Kidney (tissue), 14 donors: ENCODE results near the gene RELT. TPM values are rescaled to one million over a fixed set of nuclear protein-coding genes. Genes with fewer than 3 reads are reported as not detected.

ENCODE experiments used
- DNase-seq, 5 donors: peaks; one replicate each; pipeline ENCODE4 v3.0.0-alpha.2; 2013 to 2020
- FAIRE-seq: peaks from 2 replicates; lab custom pipeline; 2012; peaks lifted over from hg19 to GRCh38; lab: Jason Lieb, UNC
- H3K27ac ChIP-seq, 2 donors: one replicate each; pipeline ENCODE4 v1.7.0; 2013; ENCODE audit warnings: low read depth in 2 of 2, low read length in 2 of 2, inconsistent platforms in 1 of 2
- H3K27me3 ChIP-seq: one replicate; pipeline ENCODE4 v1.7.1; 2013; ENCODE audit warnings: low read length, inconsistent platforms; ENCODE audit not compliant: control insufficient read depth, insufficient read depth
- H3K36me3 ChIP-seq, 3 donors: one replicate each; pipeline versions ENCODE4 v1.7.0 to v1.7.1; 2013; ENCODE audit warnings: low read length in 3 of 3, control low read depth in 1 of 3, inconsistent platforms in 1 of 3; ENCODE audit not compliant: insufficient read depth in 3 of 3, control insufficient read depth in 2 of 3
- H3K4me1 ChIP-seq, 3 donors: one replicate each; pipeline versions ENCODE4 v1.7.0 to v1.7.1; 2013; ENCODE audit warnings: low read length in 3 of 3, inconsistent platforms in 1 of 3, low read depth in 1 of 3; ENCODE audit not compliant: control insufficient read depth in 2 of 3, insufficient read depth in 2 of 3
- H3K4me3 ChIP-seq, 3 donors: one replicate each; pipeline versions ENCODE4 v1.7.0 to v1.8.1; 2013; ENCODE audit warnings: low read length in 3 of 3, control low read depth in 1 of 3, inconsistent platforms in 1 of 3
- H3K9ac ChIP-seq, 3 donors: one replicate each; pipeline versions ENCODE4 v1.7.0 to v1.7.1; 2013; ENCODE audit warnings: low read length in 3 of 3, control low read depth in 1 of 3, inconsistent platforms in 1 of 3
- H3K9me3 ChIP-seq, 3 donors: one replicate each; pipeline versions ENCODE4 v1.7.0 to v1.7.1; 2013; ENCODE audit warnings: low read length in 3 of 3, control low read depth in 1 of 3, inconsistent platforms in 1 of 3; ENCODE audit not compliant: control insufficient read depth in 2 of 3, insufficient read depth in 1 of 3
- CTCF ChIP-seq: IDR thresholded peaks from 3 replicates; pipeline ENCODE4 v1.5.1; 2012; ENCODE audit warnings: mild to moderate bottlenecking, moderate library complexity, borderline replicate concordance; ENCODE audit not compliant: insufficient read depth; ENCODE audit errors: extremely low read depth
- intact Hi-C: fragments of 100-400 bp; cut with DNase I; formaldehyde crosslinking; loops from one replicate; pipeline ENCODE4 v1.11.1; 2022
- polyA plus RNA-seq: library from polyadenylated mRNA; stranded (reverse); fragments of 350-450 nt; fragmentation: Illumina TruSeq; extraction: RNeasy Lipid Tissue Mini Kit (QIAGEN cat#74804); gene quantifications from one replicate; pipeline ENCODE4 v1.2.3, GENCODE V29; 2014; ENCODE audit warnings: low read depth, low replicate concordance; ENCODE audit not compliant: insufficient read depth
- total RNA-seq: library from RNA; stranded (reverse); fragmentation: NEBNext Ultra II Directional; extraction: Animal tissue kit (Norgen Biotek cat#: 25700); gene quantifications from one replicate; pipeline ENCODE4 v1.2.1, GENCODE V29; 2021
- donor health status: control.
- donor health status: control.
- donor health status: control.
- donor health status: control.
- donor health status: control.
- donor health status: DM: yes; HTN: yes; CAD: no.
- donor health status: Normal renal cell carcinoma (clear cell type).

The RELT gene
- total and polyA plus RNA-seq, 2 donors from 2014 or later: 1.0 to 8.7 TPM

GRCh38 chr11:73366265-73366610 is 10.0 kb upstream of the RELT start:
- no peak overlapping the region for H3K27ac ChIP-seq
- no peak for TF ChIP-seq CTCF
- no peaks in the 10 kb centered on the region for H3K27me3 ChIP-seq
- H3K9ac ChIP-seq: no peak overlapping the region
- H3K36me3 ChIP-seq: peaks cover 2 to 44% (median 30%) of the 10 kb centered on the region in 3 donors
- DNase-seq (no peak), FAIRE-seq (no peak)
- H3K4me1 ChIP-seq: no peaks in the 10 kb centered on the region
- no peak overlapping the region for H3K4me3 ChIP-seq
- intact Hi-C loops: no loop called here
- no peaks in the 10 kb centered on the region for H3K9me3 ChIP-seq

- DNase-seq: no peak
- Histone ChIP-seq H3K4me3 (no peak overlapping the region), H3K9ac (no peak overlapping the region), H3K27me3 (no peaks in the 10 kb centered on the region), H3K36me3 (peaks cover 0 to 38% (median 29%) of the 10 kb centered on the region in 3 donors), H3K27ac (peak overlapping the region in 1 of 2 donors; percentile 32), H3K4me1 (no peaks in the 10 kb centered on the region), H3K9me3 (no peaks in the 10 kb centered on the region)
- intact Hi-C loops: no loop called here
- no peak for FAIRE-seq
- TF ChIP-seq CTCF: no peak
These were observed 9.2 kb upstream of the RELT start for GRCh38 chr11:73366953-73367352.

GRCh38 chr11:73367482-73368024 is 8.6 kb upstream of the RELT start:
- Histone ChIP-seq H3K27ac (peak overlapping the region in 1 of 2 donors; percentile 32), H3K9me3 (no peaks in the 10 kb centered on the region), H3K4me3 (no peak overlapping the region), H3K27me3 (no peaks in the 10 kb centered on the region), H3K9ac (no peak overlapping the region), H3K4me1 (no peaks in the 10 kb centered on the region), H3K36me3 (peaks cover 0 to 36% (median 28%) of the 10 kb centered on the region in 3 donors)
- no peak for DNase-seq
- no peak for FAIRE-seq
- no peak for TF ChIP-seq CTCF
- intact Hi-C loops: no loop called here
